ENCODE results near the gene RUNX2.
"Not testable (repeated sequence)": the region's sequence is repeated elsewhere in the genome, so short reads cannot be mapped to it uniquely, and the experiment has no call there.

RUNX2 gene

GRCh38 chr6:45293306-45293705 is 34.8 kb upstream of the RUNX2 start:
- Histone ChIP-seq H3K23ac (ENCODE audit: low read length) (no peak overlapping the region), H3K79me1 (ENCODE audit: low read length) (no peaks in the 10 kb centered on the region), H3K4me3 (ENCODE audit: low read depth, low read length) (no peak overlapping the region), H3K4me1 (ENCODE audit: control insufficient read depth in 1 of 2, insufficient read depth in 2 of 2, low read length in 2 of 2) (no peaks in the 10 kb centered on the region), H3K79me2 (ENCODE audit: control insufficient read depth, insufficient read depth, low read length, poor library complexity) (no peaks in the 10 kb centered on the region), H3K14ac (ENCODE audit: low read length) (no peak overlapping the region), H3K27me3 (ENCODE audit: insufficient read depth, low read length) (no peaks in the 10 kb centered on the region), H3K9ac (ENCODE audit: low read length) (no peak overlapping the region), H3K27ac (ENCODE audit: low read depth, low read length) (no peak overlapping the region), H4K12ac (ENCODE audit: low read depth, low read length) (no peak overlapping the region), H2BK120ac (ENCODE audit: insufficient read depth, low read length, poor library complexity) (no peak overlapping the region), H3K4ac (ENCODE audit: low read depth, low read length) (no peak overlapping the region), H2BK12ac (ENCODE audit: low read length) (no peak overlapping the region), H4K91ac (ENCODE audit: low read depth, low read length) (no peak overlapping the region), H2BK5ac (ENCODE audit: low read depth, low read length, poor library complexity) (no peak overlapping the region), H3K9me3 (ENCODE audit: insufficient read depth, low read depth, low read length) (no peaks in the 10 kb centered on the region), H3K18ac (ENCODE audit: low read length) (no peak overlapping the region), H4K8ac (ENCODE audit: low read depth, low read length) (no peak overlapping the region), H2AK5ac (ENCODE audit: low read length) (no peak overlapping the region), H3K4me2 (ENCODE audit: low read length) (no peak overlapping the region), H2AFZ (ENCODE audit: insufficient read depth, low read length, poor library complexity) (no peak overlapping the region), H3K36me3 (ENCODE audit: control insufficient read depth in 1 of 2, insufficient read depth in 2 of 2, low read length in 2 of 2) (no peaks in the 10 kb centered on the region)
- WGBS (ENCODE audit: extremely low coverage, insufficient coverage, insufficient read length) = no CpG with 5 or more reads among the region's 3 CpGs
- no peak for DNase-seq

DNA sequence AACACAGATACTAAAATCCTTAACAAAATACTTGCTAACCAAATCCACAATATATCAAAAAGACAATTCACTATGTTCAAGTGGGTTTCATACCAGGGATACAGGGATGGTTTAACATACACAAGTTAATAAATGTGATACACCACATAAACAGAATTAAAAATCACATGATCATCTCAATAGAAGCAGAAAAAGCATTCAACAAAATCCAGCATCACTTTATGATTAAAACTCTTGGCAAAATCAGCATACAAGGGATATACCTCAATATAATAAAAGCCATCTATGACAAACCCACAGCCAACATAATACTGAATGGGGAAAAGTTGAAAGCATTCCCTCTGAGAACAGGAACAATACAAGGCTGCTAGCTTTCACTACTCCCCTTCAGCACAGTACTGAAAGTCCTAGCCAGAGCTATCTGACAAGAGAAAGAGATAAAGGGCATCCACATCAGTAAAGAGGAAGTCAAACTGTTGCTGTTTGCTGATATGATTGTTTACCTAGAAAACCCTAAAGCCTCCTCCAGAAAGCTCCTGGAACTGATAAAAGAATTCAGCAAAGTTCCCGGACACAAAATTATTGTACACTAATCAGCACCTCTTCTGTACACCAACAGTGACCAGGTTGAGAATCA is 33.9 kb upstream of the RUNX2 start:
- not testable (repeated sequence) for H3K4me2 ChIP-seq (ENCODE audit: low read length); H2BK5ac ChIP-seq (ENCODE audit: low read depth, low read length, poor library complexity); H3K79me2 ChIP-seq (ENCODE audit: control insufficient read depth, insufficient read depth, low read length, poor library complexity); H2AK5ac ChIP-seq (ENCODE audit: low read length); H2BK12ac ChIP-seq (ENCODE audit: low read length); H3K4me3 ChIP-seq (ENCODE audit: low read depth, low read length); H4K8ac ChIP-seq (ENCODE audit: low read depth, low read length); H3K18ac ChIP-seq (ENCODE audit: low read length); H3K9me3 ChIP-seq (ENCODE audit: insufficient read depth, low read depth, low read length); H3K79me1 ChIP-seq (ENCODE audit: low read length); H3K4me1 ChIP-seq (ENCODE audit: control insufficient read depth in 1 of 2, insufficient read depth in 2 of 2, low read length in 2 of 2); H3K9ac ChIP-seq (ENCODE audit: low read length); H3K4ac ChIP-seq (ENCODE audit: low read depth, low read length); H3K36me3 ChIP-seq (ENCODE audit: control insufficient read depth in 1 of 2, insufficient read depth in 2 of 2, low read length in 2 of 2); H3K27me3 ChIP-seq (ENCODE audit: insufficient read depth, low read length); H2AFZ ChIP-seq (ENCODE audit: insufficient read depth, low read length, poor library complexity); DNase-seq; H3K27ac ChIP-seq (ENCODE audit: low read depth, low read length); H3K14ac ChIP-seq (ENCODE audit: low read length); H4K91ac ChIP-seq (ENCODE audit: low read depth, low read length); H2BK120ac ChIP-seq (ENCODE audit: insufficient read depth, low read length, poor library complexity); H4K12ac ChIP-seq (ENCODE audit: low read depth, low read length); H3K23ac ChIP-seq (ENCODE audit: low read length)
- WGBS (ENCODE audit: extremely low coverage, insufficient coverage, insufficient read length) = no CpG with 5 or more reads among the region's 1 CpG

DNA sequence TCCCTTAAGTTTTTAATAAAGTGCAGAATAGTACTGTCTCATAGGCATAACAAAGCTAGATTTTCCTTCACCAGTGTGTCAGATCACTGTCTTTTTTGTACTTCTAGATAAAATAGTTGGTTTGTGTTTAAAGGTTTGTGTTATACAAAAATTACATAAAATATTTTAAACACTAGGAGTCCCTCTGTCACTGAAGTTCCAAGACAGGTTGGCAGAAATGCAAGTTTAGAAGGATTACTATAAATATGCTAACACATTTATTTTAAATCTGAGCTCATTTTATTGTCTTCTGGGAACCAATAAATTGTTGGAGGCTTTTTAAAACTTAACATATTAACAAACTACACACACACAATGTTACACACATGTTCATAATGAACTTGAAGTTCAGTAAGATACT is 30.8 kb upstream of the RUNX2 start:
- Histone ChIP-seq H2AFZ (ENCODE audit: insufficient read depth, low read length, poor library complexity) (no peak overlapping the region), H4K12ac (ENCODE audit: low read depth, low read length) (no peak overlapping the region), H3K27ac (ENCODE audit: low read depth, low read length) (no peak overlapping the region), H4K91ac (ENCODE audit: low read depth, low read length) (no peak overlapping the region), H3K79me2 (ENCODE audit: control insufficient read depth, insufficient read depth, low read length, poor library complexity) (no peaks in the 10 kb centered on the region), H3K23ac (ENCODE audit: low read length) (no peak overlapping the region), H2BK5ac (ENCODE audit: low read depth, low read length, poor library complexity) (no peak overlapping the region), H3K18ac (ENCODE audit: low read length) (no peak overlapping the region), H2BK120ac (ENCODE audit: insufficient read depth, low read length, poor library complexity) (no peak overlapping the region), H3K4me2 (ENCODE audit: low read length) (no peak overlapping the region), H3K36me3 (ENCODE audit: control insufficient read depth in 1 of 2, insufficient read depth in 2 of 2, low read length in 2 of 2) (no peaks in the 10 kb centered on the region), H3K14ac (ENCODE audit: low read length) (no peak overlapping the region), H3K9ac (ENCODE audit: low read length) (no peak overlapping the region), H3K4me3 (ENCODE audit: low read depth, low read length) (no peak overlapping the region), H3K4me1 (ENCODE audit: control insufficient read depth in 1 of 2, insufficient read depth in 2 of 2, low read length in 2 of 2) (no peaks in the 10 kb centered on the region), H3K4ac (ENCODE audit: low read depth, low read length) (no peak overlapping the region), H4K8ac (ENCODE audit: low read depth, low read length) (no peak overlapping the region), H3K79me1 (ENCODE audit: low read length) (no peaks in the 10 kb centered on the region), H3K9me3 (ENCODE audit: insufficient read depth, low read depth, low read length) (no peaks in the 10 kb centered on the region), H3K27me3 (ENCODE audit: insufficient read depth, low read length) (no peaks in the 10 kb centered on the region), H2AK5ac (ENCODE audit: low read length) (no peak overlapping the region), H2BK12ac (ENCODE audit: low read length) (no peak overlapping the region)
- no peak for DNase-seq

DNA sequence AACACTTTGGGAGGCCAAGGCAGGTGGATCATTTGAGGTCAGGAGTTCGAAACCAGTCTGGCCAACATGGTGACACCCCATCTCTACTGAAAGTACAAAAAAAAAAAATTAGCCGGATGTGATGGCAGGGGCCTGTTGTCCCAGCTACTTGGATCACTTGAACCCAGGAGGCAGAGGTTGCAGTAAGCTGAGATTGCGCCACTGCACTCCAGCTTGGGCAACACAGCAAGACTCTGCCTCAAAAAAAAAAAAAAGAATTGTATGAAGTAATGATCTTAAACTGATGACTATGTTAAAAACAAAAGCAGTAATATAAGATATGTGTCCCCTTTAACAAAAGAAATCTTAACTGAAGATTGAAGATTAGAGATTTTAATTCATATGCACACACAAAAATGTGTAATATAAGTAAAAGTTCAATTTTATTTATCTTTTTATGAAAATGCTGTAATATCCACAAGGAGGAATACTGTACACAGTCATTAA is 29.0 kb upstream of the RUNX2 start:
- no peak overlapping the region for H3K4ac ChIP-seq (ENCODE audit: low read depth, low read length)
- no peak overlapping the region for H3K9ac ChIP-seq (ENCODE audit: low read length)
- H3K27me3 ChIP-seq (ENCODE audit: insufficient read depth, low read length) = no peaks in the 10 kb centered on the region
- H3K9me3 ChIP-seq (ENCODE audit: insufficient read depth, low read depth, low read length) = no peaks in the 10 kb centered on the region
- H2BK12ac ChIP-seq (ENCODE audit: low read length) = no peak overlapping the region
- no peak overlapping the region for H3K18ac ChIP-seq (ENCODE audit: low read length)
- no peak overlapping the region for H2BK120ac ChIP-seq (ENCODE audit: insufficient read depth, low read length, poor library complexity)
- no peak overlapping the region for H3K4me3 ChIP-seq (ENCODE audit: low read depth, low read length)
- no peaks in the 10 kb centered on the region for H3K4me1 ChIP-seq (ENCODE audit: control insufficient read depth in 1 of 2, insufficient read depth in 2 of 2, low read length in 2 of 2)
- no peaks in the 10 kb centered on the region for H3K79me1 ChIP-seq (ENCODE audit: low read length)
- no peak overlapping the region for H4K91ac ChIP-seq (ENCODE audit: low read depth, low read length)
- H2AFZ ChIP-seq (ENCODE audit: insufficient read depth, low read length, poor library complexity) = no peak overlapping the region
- no CpG with 5 or more reads among the region's 3 CpGs for WGBS (ENCODE audit: extremely low coverage, insufficient coverage, insufficient read length)
- no peak for DNase-seq
- H3K27ac ChIP-seq (ENCODE audit: low read depth, low read length) = no peak overlapping the region
- H3K79me2 ChIP-seq (ENCODE audit: control insufficient read depth, insufficient read depth, low read length, poor library complexity) = no peaks in the 10 kb centered on the region
- no peak overlapping the region for H2BK5ac ChIP-seq (ENCODE audit: low read depth, low read length, poor library complexity)
- H3K14ac ChIP-seq (ENCODE audit: low read length) = no peak overlapping the region
- H4K8ac ChIP-seq (ENCODE audit: low read depth, low read length) = no peak overlapping the region
- H4K12ac ChIP-seq (ENCODE audit: low read depth, low read length) = no peak overlapping the region
- H3K4me2 ChIP-seq (ENCODE audit: low read length) = no peak overlapping the region
- H3K23ac ChIP-seq (ENCODE audit: low read length) = no peak overlapping the region
- no peak overlapping the region for H2AK5ac ChIP-seq (ENCODE audit: low read length)
- H3K36me3 ChIP-seq (ENCODE audit: control insufficient read depth in 1 of 2, insufficient read depth in 2 of 2, low read length in 2 of 2) = no peaks in the 10 kb centered on the region

Data from trophoblast cell (in vitro differentiated cells and primary cell).